Measurements from ENCODE around the gene PRKACB.
"Not testable (repeated sequence)": the region's sequence is repeated elsewhere in the genome, so short reads cannot be mapped to it uniquely, and the experiment has no call there.

The PRKACB gene

DNA sequence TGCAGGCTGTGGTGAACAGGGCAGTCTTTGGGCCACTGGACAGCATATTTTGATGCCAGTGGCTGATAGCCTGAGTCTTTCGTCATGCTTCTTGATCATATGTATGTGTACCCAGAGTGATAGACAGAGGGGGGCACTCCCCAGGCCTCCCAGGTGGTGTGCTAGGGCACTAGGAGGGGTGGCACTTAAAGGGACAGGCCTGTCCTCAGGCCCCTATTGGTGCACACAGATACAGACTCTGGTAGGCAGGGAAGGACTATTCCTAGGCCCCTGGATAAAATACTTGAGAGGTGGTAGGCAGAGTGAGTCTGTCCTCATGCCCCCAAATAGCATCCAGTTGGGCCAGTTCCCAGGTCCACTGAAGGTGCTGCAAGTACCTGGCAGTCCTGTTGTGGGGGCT lies 80.8 kb downstream of the PRKACB start:
- DNase-seq: no peak

DNA sequence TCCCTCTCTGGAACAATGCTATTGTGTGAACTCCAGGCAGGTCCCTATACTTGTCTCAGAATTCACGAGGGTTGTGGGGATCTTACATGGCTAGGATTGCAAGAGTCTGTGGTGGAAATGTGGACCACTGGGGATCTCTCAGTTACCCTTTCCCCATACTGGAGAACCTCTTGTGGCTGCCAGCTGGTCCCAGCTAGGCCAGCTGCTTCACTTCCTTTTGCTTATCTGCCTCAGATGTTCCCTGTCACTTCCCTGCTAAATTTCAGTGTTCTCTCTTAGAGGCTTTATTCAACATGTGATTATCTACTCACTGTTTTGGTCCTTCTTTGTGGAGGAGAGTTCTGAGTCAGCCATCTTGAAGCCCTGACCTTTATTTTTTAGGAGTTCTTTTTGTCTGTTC lies 81.6 kb downstream of the PRKACB start:
- no peak for DNase-seq

DNA sequence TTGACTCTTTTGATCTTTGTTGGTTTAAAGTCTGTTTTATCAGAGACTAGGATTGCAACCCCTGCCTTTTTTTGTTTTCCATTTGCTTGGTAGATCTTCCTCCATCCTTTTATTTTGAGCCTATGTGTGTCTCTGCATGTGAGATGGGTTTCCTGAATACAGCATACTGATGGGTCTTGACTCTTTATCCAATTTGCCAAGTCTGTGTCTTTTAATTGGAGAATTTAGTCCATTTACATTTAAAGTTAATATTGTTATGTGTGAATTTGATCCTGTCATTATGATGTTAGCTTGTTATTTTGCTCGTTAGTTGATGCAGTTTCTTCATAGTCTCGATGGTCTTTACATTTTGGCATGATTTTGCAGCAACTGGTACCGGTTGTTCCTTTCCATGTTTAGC lies 88.6 kb downstream of the PRKACB start:
- DNase-seq: not testable (repeated sequence)

- no peak for DNase-seq
Measured at GRCh38 chr1:84236256-84236655, 92.2 kb downstream of the PRKACB start.

DNA sequence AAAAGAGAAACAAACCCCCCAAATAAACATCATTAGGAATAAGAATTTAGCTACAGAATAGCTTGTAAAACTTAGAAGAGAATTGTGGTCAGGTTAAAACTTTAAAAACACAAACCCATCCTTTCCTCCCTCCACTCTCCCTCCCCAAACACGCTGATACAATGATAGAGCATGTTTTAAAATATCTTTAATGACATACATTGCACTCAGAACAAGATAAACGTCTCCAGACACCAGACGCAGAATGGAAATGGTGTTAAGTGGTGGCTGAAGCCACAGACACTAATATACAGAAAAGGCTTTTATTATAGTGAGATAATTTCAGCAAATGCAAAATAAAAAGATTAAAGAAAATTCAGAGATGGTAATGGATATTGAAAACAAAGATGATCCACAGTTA lies 98.6 kb downstream of the PRKACB start:
- no peak for DNase-seq

DNA sequence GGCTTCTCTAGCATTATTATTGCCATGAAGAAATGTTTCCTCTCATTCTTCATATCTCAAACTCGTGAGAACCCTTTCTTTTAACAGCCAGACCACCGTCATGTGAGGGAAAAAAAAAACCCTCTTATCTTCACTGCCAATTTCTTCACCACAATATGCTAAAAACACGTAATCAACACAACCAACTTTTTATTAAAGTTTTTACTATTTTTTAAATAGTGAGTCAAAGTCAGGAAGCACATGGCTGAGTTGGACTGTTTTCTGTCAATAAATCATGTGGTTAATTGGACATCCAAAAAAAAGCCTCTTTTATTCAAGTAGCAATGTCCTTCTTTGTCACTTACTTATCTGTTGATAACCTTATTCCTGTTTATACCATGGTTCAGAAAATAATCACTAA lies 101.5 kb downstream of the PRKACB start:
- no peak for DNase-seq

GRCh38 chr1:84246213-84246612 lies 102.1 kb downstream of the PRKACB start:
- no peak for DNase-seq

DNA sequence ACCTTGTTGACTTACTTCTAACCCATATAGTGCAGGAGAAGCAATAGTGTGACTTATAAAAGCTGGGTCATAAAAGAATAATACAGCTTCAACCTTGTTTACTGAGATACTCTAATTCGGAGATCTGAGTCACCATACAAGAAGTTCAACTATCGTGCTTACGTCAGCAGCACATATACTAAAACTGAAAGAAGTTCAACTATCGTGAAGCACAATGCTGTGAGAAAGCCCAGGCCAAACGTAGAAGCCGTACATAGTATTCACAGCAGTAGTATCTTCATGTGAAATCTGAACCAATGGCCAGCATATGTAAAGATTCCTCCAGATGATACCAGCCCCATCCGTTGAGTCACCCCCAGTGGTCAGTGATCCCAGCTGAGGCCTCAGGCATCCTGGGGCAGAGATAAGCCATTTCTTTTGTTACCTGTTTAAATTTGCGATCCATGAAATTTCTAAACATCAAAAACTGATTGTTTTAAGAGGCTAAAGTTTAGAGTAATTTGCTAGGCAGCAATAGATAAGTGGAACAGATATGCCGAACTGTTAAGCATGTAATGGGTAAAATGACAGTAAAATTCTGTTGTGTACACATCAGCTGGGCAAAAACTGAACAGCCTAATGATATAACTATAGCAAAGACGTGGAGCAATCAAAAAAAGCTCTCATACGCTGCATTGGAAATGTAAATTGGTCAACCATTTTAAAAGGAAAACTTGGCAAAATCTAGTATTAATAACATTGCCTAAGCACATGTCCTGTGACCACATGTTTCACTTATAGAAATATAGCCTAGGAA lies 103.6 kb downstream of the PRKACB start:
- DNase-seq: no peak

- no peak for DNase-seq
Measured at GRCh38 chr1:84250668-84251067, 106.6 kb downstream of the PRKACB start.

GRCh38 chr1:84253036-84253435 lies 109.0 kb downstream of the PRKACB start:
- no peak for DNase-seq

GRCh38 chr1:84253891-84254290 lies 109.8 kb downstream of the PRKACB start:
- no peak for DNase-seq

- no peak for DNase-seq
Measured at GRCh38 chr1:84254703-84255238, 110.7 kb downstream of the PRKACB start.

DNA sequence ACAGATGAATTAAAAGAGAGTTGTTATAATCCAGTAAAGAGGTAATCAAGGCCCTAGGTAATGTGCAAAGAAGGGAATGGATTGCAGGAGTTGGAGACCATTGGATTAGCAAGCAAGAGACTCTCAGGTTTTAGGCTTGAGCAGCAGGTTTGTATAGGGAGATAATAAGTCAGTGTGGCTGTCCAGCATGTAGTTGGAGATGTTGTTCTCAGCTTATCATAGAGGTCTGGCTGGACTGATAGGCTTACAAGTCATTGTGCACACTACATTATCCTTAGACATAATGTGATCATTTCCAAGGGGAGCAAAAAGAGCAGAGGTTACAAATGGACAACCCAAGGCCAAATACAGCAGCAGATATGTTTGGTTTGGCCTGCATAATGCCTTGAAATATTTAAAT lies 111.5 kb downstream of the PRKACB start:
- DNase-seq: no peak

- DNase-seq: no peak
Measured at GRCh38 chr1:84257617-84258016, 113.5 kb downstream of the PRKACB start.

- no peak for DNase-seq
Measured at GRCh38 chr1:84259376-84259775, 115.3 kb downstream of the PRKACB start.

DNA sequence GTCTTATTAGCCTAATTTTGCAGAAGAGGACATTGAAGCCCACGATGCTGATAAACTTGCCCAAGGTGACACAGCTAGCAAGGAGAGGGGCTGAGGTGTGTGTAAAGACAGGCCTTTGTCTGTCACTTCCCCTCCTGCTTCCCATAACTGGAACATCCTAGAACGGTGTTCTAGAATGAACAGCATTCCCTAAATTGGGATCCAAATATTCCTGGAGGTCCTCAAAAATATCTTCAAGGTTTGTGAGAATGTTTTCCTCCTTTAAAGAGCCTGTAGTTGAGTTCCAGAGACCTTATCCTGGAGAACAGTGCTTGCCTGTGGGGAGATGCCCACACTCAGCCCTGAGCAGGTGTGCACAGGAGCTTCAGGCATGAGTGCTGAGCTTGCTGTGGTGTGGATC lies 115.9 kb downstream of the PRKACB start:
- DNase-seq: no peak

DNA sequence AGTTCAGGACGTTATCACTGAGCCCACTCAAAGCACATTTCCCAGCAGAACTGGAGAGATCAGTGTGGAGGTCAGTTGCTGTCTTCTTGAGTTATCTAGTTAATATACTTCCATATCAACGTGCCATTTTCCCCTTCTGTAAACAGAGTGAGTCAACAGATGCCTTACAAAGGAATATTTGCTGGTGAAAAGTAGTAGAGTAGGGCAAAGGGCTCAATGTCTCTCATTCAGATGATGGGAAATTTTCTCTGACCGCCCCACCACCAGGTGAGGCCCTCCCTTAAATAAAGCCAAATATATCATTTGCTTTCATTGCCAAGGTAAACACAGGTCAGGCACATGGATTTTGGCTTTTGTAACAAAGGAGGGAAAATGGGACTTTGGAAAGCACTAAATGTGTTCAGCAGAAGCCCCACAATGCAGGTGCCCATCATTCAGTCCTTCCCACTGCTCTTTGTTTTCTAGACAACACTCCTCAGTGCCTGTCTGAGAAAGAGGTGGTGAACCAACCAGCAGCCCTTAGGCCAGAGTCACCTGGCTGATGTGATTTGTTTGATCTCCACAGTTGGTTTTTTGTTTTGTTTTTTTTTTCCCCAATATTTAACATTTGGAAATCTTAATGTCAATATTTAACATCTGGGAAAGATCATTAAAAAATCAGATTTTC lies 116.9 kb downstream of the PRKACB start:
- DNase-seq: no peak

GRCh38 chr1:84264961-84265360 lies 120.9 kb downstream of the PRKACB start:
- DNase-seq: no peak

DNA sequence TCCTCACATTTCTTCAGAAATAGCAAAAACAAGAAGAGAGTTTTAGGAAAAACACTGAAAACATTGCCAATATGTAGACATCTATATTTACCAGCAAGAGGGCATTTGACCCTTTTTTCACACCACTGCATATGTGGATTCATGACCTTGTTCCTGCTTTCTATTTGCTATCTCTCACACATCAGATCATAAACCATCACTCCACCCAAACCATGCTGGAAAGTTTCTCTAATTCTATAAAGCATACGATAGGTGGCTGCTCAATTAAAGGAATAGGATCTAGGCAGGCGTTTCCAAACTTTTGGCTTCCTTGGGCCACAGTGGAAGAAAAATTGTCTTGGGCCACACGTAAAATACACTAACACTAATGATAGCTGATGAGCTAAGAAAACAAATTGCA lies 121.8 kb downstream of the PRKACB start:
- no peak for DNase-seq

DNA sequence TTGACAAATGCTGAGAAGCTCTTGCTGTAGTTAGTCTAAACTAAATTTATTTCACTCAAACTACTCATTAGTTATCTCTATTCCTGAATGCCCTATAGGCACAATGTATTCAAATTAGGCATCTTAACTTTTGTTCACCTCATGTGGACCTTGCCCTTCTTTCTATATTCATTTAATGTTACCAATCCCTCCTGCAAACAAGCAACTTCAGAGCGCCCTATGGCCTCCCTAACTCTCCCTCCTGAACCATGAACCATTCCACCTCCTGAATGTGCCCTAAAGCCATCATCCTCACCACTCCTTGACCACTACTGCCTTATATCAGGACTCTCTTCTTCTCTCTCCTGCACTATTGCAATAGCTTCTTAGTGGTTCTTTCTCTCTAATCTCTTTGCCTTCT lies 122.7 kb downstream of the PRKACB start:
- no peak for DNase-seq

GRCh38 chr1:84267476-84267875 lies 123.4 kb downstream of the PRKACB start:
- DNase-seq: no peak

- no peak for DNase-seq
Measured at GRCh38 chr1:84268346-84268745, 124.3 kb downstream of the PRKACB start.

- no peak for DNase-seq
Measured at GRCh38 chr1:84269306-84269705, 125.2 kb downstream of the PRKACB start.

- no peak for DNase-seq
Measured at GRCh38 chr1:84271441-84272151, 127.5 kb downstream of the PRKACB start.

All from activated effector memory CD4-positive, alpha-beta T cell treated with anti-CD3 and anti-CD28 coated beads, Interleukin-2, amount 50 U/mL, for 16 hours (primary cell).